Measurements from ENCODE around the gene PLPPR2.
"Not testable (repeated sequence)": the region's sequence is repeated elsewhere in the genome, so short reads cannot be mapped to it uniquely, and the experiment has no call there.

PLPPR2 gene

GRCh38 chr19:11340099-11340467 is 15.1 kb upstream of the PLPPR2 start:
- not testable (repeated sequence) for DNase-seq

- no peak for DNase-seq
These were observed 12.8 kb upstream of the PLPPR2 start for GRCh38 chr19:11342429-11342828.

- no peak for DNase-seq
These were observed 10.0 kb upstream of the PLPPR2 start for GRCh38 chr19:11345122-11345803.

- DNase-seq = peak; percentile 99
These were observed 8.9 kb upstream of the PLPPR2 start, which contains the start of the genes CCDC159 and TMEM205 for GRCh38 chr19:11346104-11346940. Gene CCDC159 (plus strand): TSS chr19:11346519. CDS start chr19:11346607, 88 bp downstream. Gene TMEM205 (minus strand): TSS chr19:11346268. CDS start chr19:11345619, 649 bp downstream.

- DNase-seq = no peak
These were observed 7.6 kb upstream of the PLPPR2 start for GRCh38 chr19:11347546-11348039.

- no peak for DNase-seq
These were observed 6.1 kb upstream of the PLPPR2 start for GRCh38 chr19:11349171-11349570.

GRCh38 chr19:11354102-11354501 is 1.1 kb upstream of the PLPPR2 start:
- not testable (repeated sequence) for DNase-seq

GRCh38 chr19:11356074-11356397 is 804 bp downstream of the PLPPR2 start:
- no peak for DNase-seq

- no peak for DNase-seq
These were observed 1.7 kb downstream of the PLPPR2 start for GRCh38 chr19:11356676-11357550.

GRCh38 chr19:11359421-11359820 is 4.2 kb downstream of the PLPPR2 start:
- no peak for DNase-seq

- no peak for DNase-seq
These were observed 6.0 kb downstream of the PLPPR2 start for GRCh38 chr19:11361037-11361770.

- no peak for DNase-seq
These were observed 6.8 kb downstream of the PLPPR2 start for GRCh38 chr19:11361771-11362731.

GRCh38 chr19:11363881-11364280 is 8.6 kb downstream of the PLPPR2 start:
- DNase-seq = no peak

- DNase-seq = no peak
These were observed 9.2 kb downstream of the PLPPR2 start for GRCh38 chr19:11364296-11364904.

- no peak for DNase-seq
These were observed 9.7 kb downstream of the PLPPR2 start for GRCh38 chr19:11364935-11365334.

- no peak for DNase-seq
These were observed 10.4 kb downstream of the PLPPR2 start for GRCh38 chr19:11365557-11366117.

- no peak for DNase-seq
These were observed 12.3 kb downstream of the PLPPR2 start for GRCh38 chr19:11367528-11367927.

GRCh38 chr19:11370744-11371143 is 15.5 kb downstream of the PLPPR2 start:
- no peak for DNase-seq

GRCh38 chr19:11373166-11373884 is 18.1 kb downstream of the PLPPR2 start:
- DNase-seq = no peak
